Lower lobe of right lung (tissue), 2 donors: ENCODE results near the gene CD248. TPM values are rescaled to one million over a fixed set of nuclear protein-coding genes. Genes with fewer than 3 reads are reported as not detected.
"Not testable (repeated sequence)": the region's sequence is repeated elsewhere in the genome, so short reads cannot be mapped to it uniquely, and the experiment has no call there.

Experiments
- ATAC-seq, 2 donors: fragments of 200-7000 bp; cut with Tn5 transposase; one replicate each; pipeline ENCODE4 v1.9.1; 2020 to 2022; ENCODE audit warnings: mild to moderate bottlenecking in 2 of 2, moderate library complexity in 2 of 2
- DNase-seq: peaks from one replicate; pipeline ENCODE4 v3.0.0-alpha.2; 2020
- H3K27ac ChIP-seq: fragments of 200-600 bp; one replicate; pipeline ENCODE4 v1.8.0; 2022
- H3K27me3 ChIP-seq: fragments of 200-600 bp; one replicate; pipeline ENCODE4 v1.8.0; 2022; ENCODE audit warnings: low read depth
- H3K36me3 ChIP-seq: fragments of 200-600 bp; one replicate; pipeline ENCODE4 v1.8.0; 2022; ENCODE audit warnings: mild to moderate bottlenecking
- H3K4me1 ChIP-seq: fragments of 200-600 bp; one replicate; pipeline ENCODE4 v1.8.0; 2022
- H3K4me3 ChIP-seq: fragments of 200-600 bp; one replicate; pipeline ENCODE4 v1.8.0; 2022; ENCODE audit warnings: mild to moderate bottlenecking
- H3K9me3 ChIP-seq: fragments of 200-600 bp; one replicate; pipeline ENCODE4 v1.8.0; 2022
- CTCF ChIP-seq: fragments of 200-600 bp; IDR thresholded peaks from one replicate; pipeline ENCODE4 v1.8.0; 2022; ENCODE audit warnings: antibody characterized with exemption, mild to moderate bottlenecking
- intact Hi-C: fragments of 100-400 bp; cut with DNase I; formaldehyde crosslinking; loops from one replicate; pipeline ENCODE4 v1.11.0; 2022
- total RNA-seq: library from RNA; stranded (reverse); fragmentation: NEBNext Ultra II Directional; extraction: Animal tissue kit (Norgen Biotek cat#: 25700); gene quantifications from one replicate; pipeline ENCODE4 v1.2.1, GENCODE V29; 2021
- donor health status: DM: no; HTN: yes; CAD: no; lungs with severe emphysema.

Gene CD248
- total RNA-seq, 1 donor from 2014 or later: 28.7 TPM

- intact Hi-C loops: no loop called here
- Histone ChIP-seq H3K27me3 (no peaks in the 10 kb centered on the region), H3K27ac (no peak overlapping the region), H3K4me3 (no peak overlapping the region), H3K9me3 (no peaks in the 10 kb centered on the region), H3K36me3 (no peaks in the 10 kb centered on the region), H3K4me1 (peaks cover 28% of the 10 kb centered on the region)
- DNase-seq (no peak), ATAC-seq (no peak)
- TF ChIP-seq CTCF: no peak
These were observed 6.0 kb upstream of the CD248 start for GRCh38 chr11:66322732-66323427.

- H3K4me1 ChIP-seq: peaks cover 31% of the 10 kb centered on the region
- no peak for ATAC-seq
- H3K27ac ChIP-seq: no peak overlapping the region
These were observed 4.8 kb upstream of the CD248 start for GRCh38 chr11:66321606-66322005.

GRCh38 chr11:66320748-66321147 is 3.9 kb upstream of the CD248 start:
- H3K27ac ChIP-seq, H3K27me3 ChIP-seq, DNase-seq, H3K9me3 ChIP-seq, H3K36me3 ChIP-seq, intact Hi-C loops, ATAC-seq, H3K4me3 ChIP-seq: not testable (repeated sequence)
- H3K4me1 ChIP-seq: peaks cover 34% of the 10 kb centered on the region

More at GRCh38 chr11:66321606-66322005, 4.8 kb upstream of the CD248 start:
- no peak for TF ChIP-seq CTCF
- H3K36me3 ChIP-seq: no peaks in the 10 kb centered on the region
- no peak overlapping the region for H3K4me3 ChIP-seq
- intact Hi-C loops: no loop called here
- DNase-seq: no peak
- no peaks in the 10 kb centered on the region for H3K9me3 ChIP-seq
- H3K27me3 ChIP-seq: no peaks in the 10 kb centered on the region

GRCh38 chr11:66320289-66320688 is 3.4 kb upstream of the CD248 start:
- intact Hi-C loops, H3K27ac ChIP-seq, DNase-seq: not testable (repeated sequence)

GRCh38 chr11:66318600-66318970 is 1.7 kb upstream of the CD248 start:
- Histone ChIP-seq H3K9me3 (no peaks in the 10 kb centered on the region), H3K27me3 (peaks cover 5% of the 10 kb centered on the region), H3K27ac (peak overlapping the region; percentile 6), H3K4me1 (peaks cover 36% of the 10 kb centered on the region), H3K36me3 (no peaks in the 10 kb centered on the region), H3K4me3 (no peak overlapping the region)
- ATAC-seq: no peak
- TF ChIP-seq CTCF: no peak
- intact Hi-C loops: no loop called here
- no peak for DNase-seq

More at GRCh38 chr11:66320289-66320688, 3.4 kb upstream of the CD248 start:
- peaks cover 34% of the 10 kb centered on the region for H3K4me1 ChIP-seq
- H3K4me3 ChIP-seq, H3K9me3 ChIP-seq, ATAC-seq, H3K36me3 ChIP-seq, H3K27me3 ChIP-seq: not testable (repeated sequence)

- no peaks in the 10 kb centered on the region for H3K9me3 ChIP-seq
- no peaks in the 10 kb centered on the region for H3K36me3 ChIP-seq
- peaks cover 42% of the 10 kb centered on the region for H3K4me1 ChIP-seq
- DNase-seq (no peak), ATAC-seq (peak; percentile 18 to 39)
- no peak overlapping the region for H3K4me3 ChIP-seq
- intact Hi-C loops: no loop called here
- no peak for TF ChIP-seq CTCF
- H3K27me3 ChIP-seq: peaks cover 5% of the 10 kb centered on the region
- H3K27ac ChIP-seq: peak overlapping the region; percentile 65
These were observed 1.1 kb upstream of the CD248 start for GRCh38 chr11:66317723-66318599.
